PC-3 (cell line): ENCODE results near the gene SCO2.

Source experiments
- CTCF ChIP-seq: fragments of 300-600 bp; sonication (generic); conservative IDR thresholded peaks from 2 replicates; pipeline ENCODE4 v1.5.1; 2017; ENCODE audit warnings: antibody characterized with exemption, low read depth, mild to moderate bottlenecking, low read length
- EZH2 ChIP-seq: fragments of 300-600 bp; sonication (generic); IDR thresholded peaks from one replicate; pipeline ENCODE4 v1.6.1; 2017; ENCODE audit warnings: antibody characterized with exemption, mild to moderate bottlenecking, low read length; ENCODE audit not compliant: unreplicated experiment
- EZH2phosphoT487 ChIP-seq: fragments of 300-600 bp; sonication (generic); IDR thresholded peaks from 2 replicates; pipeline ENCODE4 v1.6.1; 2018; ENCODE audit warnings: mild to moderate bottlenecking, antibody characterized with exemption, low read length, borderline replicate concordance

- no peak for TF ChIP-seq CTCF
- no peak for TF ChIP-seq EZH2
- no peak for TF ChIP-seq EZH2phosphoT487
These were observed 18.8 kb upstream of the SCO2 start for GRCh38 chr22:50544078-50544745.
